Neural cell (in vitro differentiated cells): ENCODE data around the gene DNAL4. TPM values are rescaled to one million over a fixed set of nuclear protein-coding genes. Genes with fewer than 3 reads are reported as not detected.

Experiments
- H2AFZ ChIP-seq: fragments of 200-600, 300-800 bp; sonication (generic), shearing (Covaris generic); 2 replicates; pipeline ENCODE4 v1.6.0; 2014; ENCODE audit warnings: low read depth, mild to moderate bottlenecking, antibody characterized with exemption, low read length, moderate library complexity
- H3F3A ChIP-seq: fragments of 200-600 bp; shearing (Covaris generic); 2 replicates; pipeline ENCODE4 v1.6.1; 2016; ENCODE audit warnings: mild to moderate bottlenecking, moderate library complexity, mixed read lengths, antibody characterized with exemption, low read length; ENCODE audit not compliant: insufficient read depth, poor library complexity, severe bottlenecking
- H3K27ac ChIP-seq: fragments of 200-600, 300-800 bp; sonication (generic), shearing (Covaris generic); 2 replicates; pipeline ENCODE4 v1.5.1; 2014; ENCODE audit warnings: mild to moderate bottlenecking, low read length, moderate library complexity
- H3K27me3 ChIP-seq: fragments of 300-800, 200-600 bp; sonication (generic), shearing (Covaris generic); 2 replicates; pipeline ENCODE4 v1.6.0; 2014; ENCODE audit warnings: mild to moderate bottlenecking, low read depth, low read length, moderate library complexity; ENCODE audit not compliant: insufficient read depth
- H3K36me3 ChIP-seq: fragments of 300-800, 200-600 bp; sonication (generic), shearing (Covaris generic); 2 replicates; pipeline ENCODE4 v1.5.1; 2014; ENCODE audit warnings: mild to moderate bottlenecking, antibody characterized with exemption, low read length, moderate library complexity; ENCODE audit not compliant: insufficient read depth
- H3K4me2 ChIP-seq: fragments of 300-800, 200-600 bp; sonication (generic), shearing (Covaris generic); 2 replicates; pipeline ENCODE4 v1.6.0; 2014; ENCODE audit warnings: mild to moderate bottlenecking, low read length
- H3K4me3 ChIP-seq: fragments of 300-800, 200-600 bp; sonication (generic), shearing (Covaris generic); 2 replicates; pipeline ENCODE4 v1.5.1; 2014; ENCODE audit warnings: mild to moderate bottlenecking, low read length, moderate library complexity
- H3K79me2 ChIP-seq: fragments of 200-600 bp; shearing (Covaris generic); replicated peaks from 2 replicates; pipeline ENCODE4 v1.6.0; 2014; ENCODE audit warnings: mild to moderate bottlenecking, low read length, moderate library complexity; ENCODE audit not compliant: insufficient read depth
- H3K9ac ChIP-seq: fragments of 300-800, 200-600 bp; sonication (generic), shearing (Covaris generic); 2 replicates; pipeline ENCODE4 v1.6.1; 2016; ENCODE audit warnings: mild to moderate bottlenecking, low read length, mixed read lengths
- H3K9me2 ChIP-seq: fragments of 200-600 bp; shearing (Covaris generic); 2 replicates; pipeline ENCODE4 v1.6.1; 2016; ENCODE audit warnings: mild to moderate bottlenecking, low read length, mixed read lengths; ENCODE audit not compliant: insufficient read depth
- H3K9me3 ChIP-seq: fragments of 200-600, 300-800 bp; sonication (generic), shearing (Covaris generic); 2 replicates; pipeline ENCODE4 v1.6.1; 2016; ENCODE audit warnings: mild to moderate bottlenecking, mixed run types, low read length, moderate library complexity, mixed read lengths
- H4K20me1 ChIP-seq: fragments of 200-600 bp; shearing (Covaris generic); 2 replicates; pipeline ENCODE4 v1.6.1; 2016; ENCODE audit warnings: mild to moderate bottlenecking, mixed run types; ENCODE audit not compliant: insufficient read depth
- CTCF ChIP-seq: fragments of 450-650 bp; IDR thresholded peaks from 2 replicates; pipeline ENCODE4 v1.5.1; 2014; ENCODE audit warnings: antibody characterized with exemption, mild to moderate bottlenecking, moderate library complexity; ENCODE audit not compliant: poor library complexity, severe bottlenecking
- EP300 ChIP-seq: fragments of 450-650 bp; conservative IDR thresholded peaks from 2 replicates; pipeline ENCODE4 v1.6.1; 2014; ENCODE audit warnings: antibody characterized with exemption, mild to moderate bottlenecking, moderate library complexity; ENCODE audit not compliant: poor library complexity, severe bottlenecking
- EZH2 ChIP-seq: fragments of 200-600, 300-800 bp; shearing (Covaris generic), sonication (generic); IDR thresholded peaks from 2 replicates; pipeline ENCODE4 v1.6.1; 2014; ENCODE audit warnings: antibody characterized with exemption, low read length, borderline replicate concordance, mild to moderate bottlenecking; ENCODE audit not compliant: insufficient read depth, poor library complexity, severe bottlenecking
- MXI1 ChIP-seq: fragments of 450-650 bp; conservative IDR thresholded peaks from 2 replicates; pipeline ENCODE4 v1.6.1; 2014; ENCODE audit warnings: antibody characterized with exemption, mild to moderate bottlenecking; ENCODE audit not compliant: poor library complexity, severe bottlenecking
- POLR2AphosphoS5 ChIP-seq: IDR thresholded peaks from 2 replicates; pipeline ENCODE4 v1.6.1; 2012
- RAD21 ChIP-seq: fragments of 450-650 bp; conservative IDR thresholded peaks from 2 replicates; pipeline ENCODE4 v1.6.1; 2014; ENCODE audit warnings: antibody characterized with exemption, mild to moderate bottlenecking, moderate library complexity
- REST ChIP-seq: IDR thresholded peaks from 2 replicates; pipeline ENCODE4 v1.6.1; 2012; ENCODE audit warnings: borderline replicate concordance
- SMC3 ChIP-seq: fragments of 450-650 bp; conservative IDR thresholded peaks from 2 replicates; pipeline ENCODE4 v1.6.1; 2014; ENCODE audit warnings: antibody characterized with exemption, mild to moderate bottlenecking, moderate library complexity; ENCODE audit not compliant: poor library complexity
- TAF1 ChIP-seq: IDR thresholded peaks from 2 replicates; pipeline ENCODE4 v1.6.1; 2012; ENCODE audit warnings: low read depth
- polyA plus RNA-seq: library from polyadenylated mRNA; depleted of rRNA; stranded (reverse); fragments of >200 nt; gene quantifications from 2 replicates; pipeline ENCODE4 v1.2.3, GENCODE V29; 2014

DNAL4 gene
- polyA plus RNA-seq, 1 donor from 2014 or later: 95.0 TPM

DNA sequence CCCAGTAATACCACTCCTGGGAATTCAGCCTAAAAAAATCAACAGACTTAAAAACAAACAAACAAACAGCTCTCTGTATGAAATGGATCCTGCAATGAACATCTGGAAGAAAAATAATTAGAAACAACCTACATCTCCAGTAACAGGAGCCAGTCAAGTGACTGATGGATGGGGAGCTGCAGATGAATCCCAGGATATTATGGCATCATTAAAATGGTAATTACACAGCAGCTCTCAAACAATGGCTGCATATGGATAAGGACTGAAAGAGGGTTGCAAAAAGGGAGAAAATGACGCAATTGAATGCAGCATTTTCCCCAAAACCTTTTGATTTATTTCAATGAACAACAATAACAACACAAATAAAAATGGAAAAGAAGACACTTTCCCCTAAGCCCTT, 45.7 kb upstream of the DNAL4 start:
- TF ChIP-seq EP300 (peak; percentile 28), REST (peak; percentile 36), EZH2 (no peak), POLR2AphosphoS5 (peak; percentile 19)
- peak overlapping the region; percentile 65 for H3K9ac ChIP-seq
- no peaks in the 10 kb centered on the region for H3K9me2 ChIP-seq
- peak overlapping the region; percentile 93 for H3K27ac ChIP-seq
- no peaks in the 10 kb centered on the region for H3F3A ChIP-seq
- H3K9me3 ChIP-seq: no peaks in the 10 kb centered on the region
- peaks cover 18% of the 10 kb centered on the region for H3K79me2 ChIP-seq
- H3K36me3 ChIP-seq: no peaks in the 10 kb centered on the region
- H3K4me3 ChIP-seq: peak overlapping the region; percentile 80
- H2AFZ ChIP-seq: no peak overlapping the region
- H3K27me3 ChIP-seq: no peaks in the 10 kb centered on the region
- no peak overlapping the region for H3K4me2 ChIP-seq
- no peaks in the 10 kb centered on the region for H4K20me1 ChIP-seq

DNA sequence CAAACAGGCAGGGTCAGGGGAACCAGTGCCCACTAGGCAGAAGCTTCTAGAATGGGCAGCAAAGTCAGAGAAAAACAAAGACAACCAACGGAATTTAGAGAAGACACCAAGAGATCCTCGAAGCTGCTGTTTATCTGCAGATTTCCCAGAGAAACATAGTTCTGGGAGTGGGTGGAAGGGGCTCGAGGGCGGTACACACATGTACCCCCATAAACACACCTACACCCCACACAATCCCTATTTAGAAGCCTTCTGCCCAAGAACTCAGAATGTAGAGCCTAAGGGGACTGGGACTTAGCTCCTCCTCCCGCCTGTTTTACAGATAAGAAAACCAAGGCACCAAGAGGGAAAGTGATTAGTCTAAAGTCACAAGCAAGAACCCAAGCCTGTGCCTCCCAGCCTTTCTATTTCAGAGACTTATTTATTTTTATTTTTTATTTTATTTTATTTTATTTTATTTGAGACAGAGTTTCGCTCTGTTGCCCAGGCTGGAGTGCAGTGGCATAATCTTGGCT, 43.5 kb upstream of the DNAL4 start:
- Histone ChIP-seq H3K9me2 (no peaks in the 10 kb centered on the region), H3K9me3 (no peaks in the 10 kb centered on the region), H3K27ac (no peak overlapping the region), H3K79me2 (peaks cover 15% of the 10 kb centered on the region), H4K20me1 (no peaks in the 10 kb centered on the region), H3K4me3 (no peak overlapping the region), H3K9ac (no peak overlapping the region), H3K4me2 (no peak overlapping the region), H3F3A (no peaks in the 10 kb centered on the region), H3K27me3 (no peaks in the 10 kb centered on the region), H2AFZ (no peak overlapping the region), H3K36me3 (no peaks in the 10 kb centered on the region)
- no peak for TF ChIP-seq SMC3
- no peak for TF ChIP-seq EP300
- TF ChIP-seq RAD21: no peak
- TF ChIP-seq POLR2AphosphoS5: no peak
- no peak for TF ChIP-seq MXI1
- TF ChIP-seq REST: no peak
- TF ChIP-seq CTCF: no peak
- TF ChIP-seq EZH2: no peak
- TF ChIP-seq TAF1: no peak
